ENCODE results near the gene DDAH1.

DNA sequence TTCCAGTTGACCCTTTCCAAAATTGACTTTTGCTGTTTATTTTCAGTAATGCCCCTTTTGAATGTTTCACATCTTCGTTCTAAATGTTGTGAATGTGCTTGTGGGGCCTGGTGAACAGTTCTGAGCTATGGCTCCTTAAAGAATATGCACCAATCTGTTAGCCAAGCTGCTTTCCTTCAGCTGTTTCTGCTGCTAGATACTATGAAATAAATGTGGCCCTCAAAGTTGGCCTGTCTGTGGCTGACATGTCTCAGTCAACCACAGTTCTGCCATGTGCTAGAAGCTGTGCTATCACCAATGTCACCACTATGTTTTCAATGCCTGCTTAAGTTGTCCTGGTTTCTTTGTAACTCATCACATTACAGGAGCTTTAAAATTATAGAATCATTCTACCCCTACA is 101.9 kb downstream of the DDAH1 start:
- TF ChIP-seq, protein P1, sequence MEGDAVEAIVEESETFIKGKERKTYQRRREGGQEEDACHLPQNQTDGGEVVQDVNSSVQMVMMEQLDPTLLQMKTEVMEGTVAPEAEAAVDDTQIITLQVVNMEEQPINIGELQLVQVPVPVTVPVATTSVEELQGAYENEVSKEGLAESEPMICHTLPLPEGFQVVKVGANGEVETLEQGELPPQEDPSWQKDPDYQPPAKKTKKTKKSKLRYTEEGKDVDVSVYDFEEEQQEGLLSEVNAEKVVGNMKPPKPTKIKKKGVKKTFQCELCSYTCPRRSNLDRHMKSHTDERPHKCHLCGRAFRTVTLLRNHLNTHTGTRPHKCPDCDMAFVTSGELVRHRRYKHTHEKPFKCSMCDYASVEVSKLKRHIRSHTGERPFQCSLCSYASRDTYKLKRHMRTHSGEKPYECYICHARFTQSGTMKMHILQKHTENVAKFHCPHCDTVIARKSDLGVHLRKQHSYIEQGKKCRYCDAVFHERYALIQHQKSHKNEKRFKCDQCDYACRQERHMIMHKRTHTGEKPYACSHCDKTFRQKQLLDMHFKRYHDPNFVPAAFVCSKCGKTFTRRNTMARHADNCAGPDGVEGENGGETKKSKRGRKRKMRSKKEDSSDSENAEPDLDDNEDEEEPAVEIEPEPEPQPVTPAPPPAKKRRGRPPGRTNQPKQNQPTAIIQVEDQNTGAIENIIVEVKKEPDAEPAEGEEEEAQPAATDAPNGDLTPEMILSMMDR (IDR thresholded peaks at IDR 0.05; ENCODE audit: low read depth, low read length), result no peak
- no peak for TF ChIP-seq EZH2phosphoT487 (IDR thresholded peaks at IDR 0.05; ENCODE audit: low read depth)
